Neural progenitor cell (in vitro differentiated cells): Measurements from ENCODE around the gene PHF24. TPM values are rescaled to one million over a fixed set of nuclear protein-coding genes. Genes with fewer than 3 reads are reported as not detected.
"Not testable (repeated sequence)": the region's sequence is repeated elsewhere in the genome, so short reads cannot be mapped to it uniquely, and the experiment has no call there.

Experiments used
- DNase-seq: peaks from one replicate; pipeline ENCODE4 v3.0.0-alpha.2; 2016; ENCODE audit warnings: low spot score
- H2AFZ ChIP-seq: fragments of 200-600 bp; sonication (generic); replicated peaks from 2 replicates; pipeline ENCODE4 v1.6.1; 2016; ENCODE audit warnings: antibody characterized with exemption
- H3F3A ChIP-seq: fragments of 200-600 bp; sonication (generic); 2 replicates; pipeline ENCODE4 v1.6.1; 2016; ENCODE audit warnings: antibody characterized with exemption, low read depth
- H3K27ac ChIP-seq: fragments of 200-600 bp; sonication (generic); 2 replicates; pipeline ENCODE4 v1.5.1; 2016; ENCODE audit warnings: mild to moderate bottlenecking
- H3K27me3 ChIP-seq: fragments of 200-600 bp; sonication (generic); 2 replicates; pipeline ENCODE4 v1.6.1; 2016; ENCODE audit warnings: mild to moderate bottlenecking, moderate library complexity
- H3K36me3 ChIP-seq: fragments of 200-600 bp; sonication (generic); 2 replicates; pipeline ENCODE4 v1.5.1; 2016
- H3K4me1 ChIP-seq: fragments of 200-600 bp; sonication (generic); 2 replicates; pipeline ENCODE4 v1.6.1; 2016; ENCODE audit warnings: mixed run types
- H3K4me2 ChIP-seq: fragments of 200-600 bp; sonication (generic); 2 replicates; pipeline ENCODE4 v1.6.1; 2016
- H3K4me3 ChIP-seq: fragments of 200-600 bp; sonication (generic); 2 replicates; pipeline ENCODE4 v1.5.1; 2016
- H3K79me2 ChIP-seq: fragments of 200-600 bp; sonication (generic); 2 replicates; pipeline ENCODE4 v1.6.1; 2016; ENCODE audit warnings: low read depth
- H3K9ac ChIP-seq: fragments of 200-600 bp; sonication (generic); 2 replicates; pipeline ENCODE4 v1.6.1; 2016
- H3K9me3 ChIP-seq: fragments of 200-600 bp; sonication (generic); 2 replicates; pipeline ENCODE4 v1.5.1; 2016; ENCODE audit warnings: low read depth
- H4K20me1 ChIP-seq: fragments of 200-600 bp; sonication (generic); 2 replicates; pipeline ENCODE4 v1.6.1; 2016; ENCODE audit warnings: low read depth
- H3K27ac Mint-ChIP-seq: 3 replicates; pipeline ENCODE4 v1.8.0; 2021; ENCODE audit warnings: mixed read lengths
- H3K27me3 Mint-ChIP-seq: 2 replicates; pipeline ENCODE4 v1.8.0; 2022; ENCODE audit warnings: low read depth, mild to moderate bottlenecking, inconsistent platforms, moderate library complexity, mixed read lengths; ENCODE audit not compliant: insufficient read depth
- H3K36me3 Mint-ChIP-seq: 3 replicates; pipeline ENCODE4 v1.8.0; 2021; ENCODE audit warnings: mixed read lengths
- H3K4me1 Mint-ChIP-seq: 3 replicates; pipeline ENCODE4 v1.8.0; 2021; ENCODE audit warnings: mixed read lengths
- H3K4me3 Mint-ChIP-seq: 3 replicates; pipeline ENCODE4 v1.8.0; 2021; ENCODE audit warnings: mild to moderate bottlenecking, moderate library complexity, mixed read lengths
- H3K9me3 Mint-ChIP-seq: 3 replicates; pipeline ENCODE4 v1.8.0; 2020; ENCODE audit warnings: mixed read lengths
- EZH2 ChIP-seq: fragments of 200-600 bp; sonication (generic); IDR thresholded peaks from 2 replicates; pipeline ENCODE4 v1.6.1; 2017; ENCODE audit warnings: antibody characterized with exemption, mild to moderate bottlenecking, moderate library complexity
- EZH2phosphoT487 ChIP-seq: fragments of 200-600 bp; sonication (generic); IDR thresholded peaks from 2 replicates; pipeline ENCODE4 v1.6.1; 2017; ENCODE audit warnings: antibody characterized with exemption
- total RNA-seq: library from RNA; depleted of rRNA; stranded (reverse); fragments of >200 nt; gene quantifications from 2 replicates; pipeline ENCODE4 v1.2.3, GENCODE V29; 2015; ENCODE audit warnings: low replicate concordance
- TF ChIP-seq, protein P1 (sequence below): fragments of 200-600 bp; sonication (generic); IDR thresholded peaks from 2 replicates; pipeline ENCODE4 v1.5.1; 2017; ENCODE audit warnings: antibody characterized with exemption, mild to moderate bottlenecking

Gene PHF24
- total RNA-seq, 1 donor from 2014 or later: 1.8 TPM

GRCh38 chr9:35002623-35003022, 44.5 kb downstream of the PHF24 start:
- DNase-seq: no peak
- TF ChIP-seq EZH2phosphoT487: no peak
- TF ChIP-seq, protein P1, sequence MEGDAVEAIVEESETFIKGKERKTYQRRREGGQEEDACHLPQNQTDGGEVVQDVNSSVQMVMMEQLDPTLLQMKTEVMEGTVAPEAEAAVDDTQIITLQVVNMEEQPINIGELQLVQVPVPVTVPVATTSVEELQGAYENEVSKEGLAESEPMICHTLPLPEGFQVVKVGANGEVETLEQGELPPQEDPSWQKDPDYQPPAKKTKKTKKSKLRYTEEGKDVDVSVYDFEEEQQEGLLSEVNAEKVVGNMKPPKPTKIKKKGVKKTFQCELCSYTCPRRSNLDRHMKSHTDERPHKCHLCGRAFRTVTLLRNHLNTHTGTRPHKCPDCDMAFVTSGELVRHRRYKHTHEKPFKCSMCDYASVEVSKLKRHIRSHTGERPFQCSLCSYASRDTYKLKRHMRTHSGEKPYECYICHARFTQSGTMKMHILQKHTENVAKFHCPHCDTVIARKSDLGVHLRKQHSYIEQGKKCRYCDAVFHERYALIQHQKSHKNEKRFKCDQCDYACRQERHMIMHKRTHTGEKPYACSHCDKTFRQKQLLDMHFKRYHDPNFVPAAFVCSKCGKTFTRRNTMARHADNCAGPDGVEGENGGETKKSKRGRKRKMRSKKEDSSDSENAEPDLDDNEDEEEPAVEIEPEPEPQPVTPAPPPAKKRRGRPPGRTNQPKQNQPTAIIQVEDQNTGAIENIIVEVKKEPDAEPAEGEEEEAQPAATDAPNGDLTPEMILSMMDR: no peak
- TF ChIP-seq EZH2: no peak
- Histone ChIP-seq H3K4me3 (no peak overlapping the region), H3K9me3 (no peaks in the 10 kb centered on the region), H3K4me2 (no peak overlapping the region), H3K27me3 (no peaks in the 10 kb centered on the region), H3F3A (no peaks in the 10 kb centered on the region), H3K9ac (no peak overlapping the region), H3K36me3 (no peaks in the 10 kb centered on the region), H2AFZ (no peak overlapping the region), H3K27ac (no peak overlapping the region), H3K79me2 (no peaks in the 10 kb centered on the region), H3K4me1 (no peaks in the 10 kb centered on the region), H4K20me1 (no peaks in the 10 kb centered on the region)
- no peaks in the 10 kb centered on the region for H3K36me3 Mint-ChIP-seq
- H3K27me3 Mint-ChIP-seq: peaks cover 3% of the 10 kb centered on the region
- no peaks in the 10 kb centered on the region for H3K9me3 Mint-ChIP-seq
- H3K4me3 Mint-ChIP-seq: no peak overlapping the region
- peaks cover 5% of the 10 kb centered on the region for H3K4me1 Mint-ChIP-seq
- no peak overlapping the region for H3K27ac Mint-ChIP-seq

DNA sequence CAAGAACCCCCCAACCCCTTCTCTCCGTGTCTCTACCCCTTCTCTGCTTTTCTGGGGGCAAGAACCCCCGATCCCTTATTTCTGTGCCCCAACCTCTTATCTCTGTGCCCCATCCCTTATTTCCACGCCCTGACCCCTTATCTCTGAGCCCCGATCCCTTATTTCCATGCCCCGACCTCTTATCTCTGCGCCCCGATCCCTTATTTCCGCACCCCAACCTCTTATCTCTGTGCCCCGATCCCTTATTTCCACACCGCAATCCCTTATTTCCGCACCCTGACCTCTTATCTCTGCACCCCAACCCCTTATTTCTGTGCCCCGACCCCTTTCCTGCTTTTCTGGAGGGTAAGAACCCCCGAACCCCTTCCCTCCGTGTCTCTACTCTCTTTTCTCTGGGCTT, 46.2 kb downstream of the PHF24 start:
- H3F3A ChIP-seq, H4K20me1 ChIP-seq, H3K9ac ChIP-seq, H3K27me3 Mint-ChIP-seq, H3K4me3 Mint-ChIP-seq, H3K27me3 ChIP-seq, H3K27ac ChIP-seq, H2AFZ ChIP-seq, H3K36me3 ChIP-seq, DNase-seq, H3K9me3 ChIP-seq, H3K9me3 Mint-ChIP-seq, H3K4me3 ChIP-seq, H3K4me2 ChIP-seq, H3K4me1 ChIP-seq, H3K4me1 Mint-ChIP-seq, H3K27ac Mint-ChIP-seq, H3K79me2 ChIP-seq, H3K36me3 Mint-ChIP-seq: not testable (repeated sequence)

- H3K4me3 ChIP-seq: no peak overlapping the region
- H3K4me2 ChIP-seq: no peak overlapping the region
- TF ChIP-seq, protein P1: no peak
- no peak for TF ChIP-seq EZH2phosphoT487
- no peak for TF ChIP-seq EZH2
- no peaks in the 10 kb centered on the region for H3F3A ChIP-seq
- H3K27ac Mint-ChIP-seq: no peak overlapping the region
- H3K27me3 ChIP-seq: no peaks in the 10 kb centered on the region
- no peaks in the 10 kb centered on the region for H3K79me2 ChIP-seq
- H3K4me3 Mint-ChIP-seq: no peak overlapping the region
- H3K4me1 Mint-ChIP-seq: no peaks in the 10 kb centered on the region
- H3K9me3 ChIP-seq: no peaks in the 10 kb centered on the region
- no peak for DNase-seq
- H3K9me3 Mint-ChIP-seq: peaks cover 19% of the 10 kb centered on the region
- no peak overlapping the region for H3K9ac ChIP-seq
- no peaks in the 10 kb centered on the region for H4K20me1 ChIP-seq
- no peak overlapping the region for H2AFZ ChIP-seq
- peaks cover 2% of the 10 kb centered on the region for H3K27me3 Mint-ChIP-seq
- no peaks in the 10 kb centered on the region for H3K4me1 ChIP-seq
- H3K27ac ChIP-seq: no peak overlapping the region
- no peaks in the 10 kb centered on the region for H3K36me3 ChIP-seq
- peaks cover 30% of the 10 kb centered on the region for H3K36me3 Mint-ChIP-seq
Measured at GRCh38 chr9:35010351-35010958, 52.4 kb downstream of the PHF24 start.

GRCh38 chr9:35014517-35014916, 56.4 kb downstream of the PHF24 start:
- Mint-ChIP-seq H3K9me3 (peaks cover 30% of the 10 kb centered on the region), H3K27ac (no peak overlapping the region), H3K4me1 (no peaks in the 10 kb centered on the region), H3K27me3 (peaks cover 2% of the 10 kb centered on the region), H3K36me3 (peaks cover 37% of the 10 kb centered on the region), H3K4me3 (no peak overlapping the region)
- Histone ChIP-seq H3K36me3 (no peaks in the 10 kb centered on the region), H3K4me3 (no peak overlapping the region), H3K4me2 (no peak overlapping the region), H4K20me1 (no peaks in the 10 kb centered on the region), H3K27ac (no peak overlapping the region), H3K79me2 (no peaks in the 10 kb centered on the region), H3F3A (no peaks in the 10 kb centered on the region), H3K27me3 (no peaks in the 10 kb centered on the region), H3K9ac (no peak overlapping the region), H3K9me3 (peaks cover 4% of the 10 kb centered on the region), H3K4me1 (no peaks in the 10 kb centered on the region), H2AFZ (no peak overlapping the region)
- no peak for TF ChIP-seq EZH2phosphoT487
- TF ChIP-seq, protein P1: no peak
- no peak for TF ChIP-seq EZH2
- no peak for DNase-seq

DNA sequence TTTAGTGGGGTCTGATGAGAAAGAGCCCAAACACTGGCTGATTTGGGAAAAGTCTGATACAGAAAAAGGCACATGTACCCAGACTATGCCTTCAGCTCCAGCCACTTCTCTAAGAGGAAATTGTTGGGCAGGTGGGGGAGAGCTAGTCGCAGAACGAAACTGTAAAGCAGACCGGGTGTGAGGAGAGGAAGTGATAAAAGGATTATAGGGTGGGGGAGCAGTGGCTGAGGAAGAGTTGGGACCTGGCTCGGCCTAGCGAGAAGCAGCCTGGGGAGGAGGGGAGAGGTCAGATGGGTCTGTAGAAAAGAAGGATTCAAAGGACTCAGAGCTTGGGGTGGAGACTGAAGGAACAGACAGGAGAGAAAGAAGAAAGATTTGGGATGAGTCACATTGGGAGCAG, 65.4 kb downstream of the PHF24 start:
- H2AFZ ChIP-seq, H3K4me2 ChIP-seq, H3K9me3 Mint-ChIP-seq, H3K27me3 ChIP-seq, H3K79me2 ChIP-seq, H3K4me3 ChIP-seq, H4K20me1 ChIP-seq, H3K27ac ChIP-seq, H3F3A ChIP-seq, DNase-seq, H3K9ac ChIP-seq, H3K27me3 Mint-ChIP-seq, H3K4me3 Mint-ChIP-seq, H3K9me3 ChIP-seq, H3K36me3 ChIP-seq, H3K4me1 Mint-ChIP-seq, H3K27ac Mint-ChIP-seq: not testable (repeated sequence)
- peaks cover 11% of the 10 kb centered on the region for H3K4me1 ChIP-seq
- H3K36me3 Mint-ChIP-seq: peaks cover 13% of the 10 kb centered on the region
